GM13976 (cell line): Measurements from ENCODE around the gene KCNT2.

Experiments
- DNase-seq: peaks from one replicate; pipeline ENCODE4 v3.0.0; 2012; ENCODE audit warnings: low spot score
- CTCF ChIP-seq: IDR thresholded peaks from 2 replicates; pipeline ENCODE4 v1.5.1; 2012; ENCODE audit warnings: borderline replicate concordance, mild to moderate bottlenecking; ENCODE audit not compliant: insufficient read depth; ENCODE audit errors: extremely low read depth, missing control alignments, control extremely low read depth
- in situ Hi-C: fragments of 300-500 bp; cut with MboI; formaldehyde crosslinking; loops from one replicate; pipeline ENCODE4 v1.12.0; 2022; ENCODE audit warnings: low sequenced_read_pairs, mixed read lengths, inconsistent platforms; ENCODE audit not compliant: unreplicated experiment

Gene KCNT2

GRCh38 chr1:196412326-196412725 lies 195.9 kb downstream of the KCNT2 start:
- DNase-seq = no peak
- no peak for TF ChIP-seq CTCF
- in situ Hi-C loops = no loop called here

GRCh38 chr1:196410768-196411167 lies 197.5 kb downstream of the KCNT2 start:
- in situ Hi-C loops = no loop called here
- TF ChIP-seq CTCF = no peak
- DNase-seq = no peak

GRCh38 chr1:196409586-196409985 lies 198.7 kb downstream of the KCNT2 start:
- DNase-seq = no peak
- no peak for TF ChIP-seq CTCF
- in situ Hi-C loops = no loop called here

GRCh38 chr1:196407358-196408051 lies 200.7 kb downstream of the KCNT2 start:
- TF ChIP-seq CTCF = no peak
- in situ Hi-C loops = no loop called here
- DNase-seq = no peak

- TF ChIP-seq CTCF = no peak
- DNase-seq = no peak
- in situ Hi-C loops = no loop called here
These were observed 202.4 kb downstream of the KCNT2 start for GRCh38 chr1:196405839-196406238.

- no peak for DNase-seq
- no peak for TF ChIP-seq CTCF
- in situ Hi-C loops = no loop called here
These were observed 204.2 kb downstream of the KCNT2 start for GRCh38 chr1:196403803-196404690.

GRCh38 chr1:196401891-196402290 lies 206.3 kb downstream of the KCNT2 start:
- in situ Hi-C loops = no loop called here
- TF ChIP-seq CTCF = no peak
- DNase-seq = no peak
